H1 (cell line): ENCODE measurements around the gene POTEH.
"Not testable (repeated sequence)": the region's sequence is repeated elsewhere in the genome, so short reads cannot be mapped to it uniquely, and the experiment has no call there.

ENCODE experiments used
- POLR2A ChIP-seq, 2 experiments: IDR thresholded peaks; 1 replicate in 1 of 2; 2 replicates in 1 of 2; pipeline ENCODE4 v1.6.1; 2011; ENCODE audit warnings: low read depth in 2 of 2, low read length in 2 of 2, mild to moderate bottlenecking in 2 of 2; ENCODE audit errors: control extremely low read depth in 1 of 2
- POLR2AphosphoS5 ChIP-seq: IDR thresholded peaks from 2 replicates; pipeline ENCODE4 v1.6.1; 2011; ENCODE audit warnings: low read depth, low read length
- RFX5 ChIP-seq: IDR thresholded peaks from 2 replicates; pipeline ENCODE4 v1.6.1; 2011; ENCODE audit warnings: low read depth, low read length, improper control_type of control experiment, borderline replicate concordance
- RNF2 ChIP-seq: fragments of 200-900, 300-1000 bp; sonication (generic); IDR thresholded peaks from 2 replicates; pipeline ENCODE4 v1.7.1; 2016; ENCODE audit warnings: borderline replicate concordance, low read depth, mild to moderate bottlenecking, antibody characterized with exemption, low read length; ENCODE audit not compliant: poor library complexity, severe bottlenecking; ENCODE audit errors: missing control alignments
- TF ChIP-seq, protein P1 (sequence below): IDR thresholded peaks from 2 replicates; pipeline ENCODE4 v1.6.1; 2011; ENCODE audit warnings: low read depth, mild to moderate bottlenecking, low read length; ENCODE audit not compliant: insufficient read depth
- TF ChIP-seq, protein P2 (sequence below), 3 experiments: IDR thresholded peaks; 1 replicate in 2 of 3; 2 replicates in 1 of 3; pipeline versions ENCODE4 v1.5.1 to v1.6.1; 2011; ENCODE audit warnings: low read length in 3 of 3, mild to moderate bottlenecking in 3 of 3, inconsistent platforms in 2 of 3, low read depth in 1 of 3, moderate library complexity in 1 of 3; ENCODE audit not compliant: insufficient read depth in 1 of 3; ENCODE audit errors: control extremely low read depth in 1 of 3

DNA sequence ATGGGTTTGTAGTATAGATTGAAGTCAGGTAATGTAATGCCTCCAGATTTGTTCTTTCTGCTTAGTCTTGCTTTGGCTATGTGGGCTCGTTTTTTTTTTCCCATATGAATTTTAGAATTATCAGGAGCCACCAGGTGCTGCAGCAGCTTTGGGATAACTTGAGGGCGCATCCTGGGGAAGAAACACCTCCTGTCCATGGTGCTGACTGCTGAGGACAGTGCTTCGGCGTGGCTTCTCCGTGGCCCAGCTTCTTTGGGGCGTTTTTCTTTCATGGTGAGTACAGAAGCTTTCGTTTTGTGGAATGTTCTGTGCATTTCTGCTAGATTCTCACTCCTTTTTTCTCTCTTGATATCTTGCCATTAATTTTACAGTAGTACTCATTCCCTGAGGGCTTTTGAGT lies 37.9 kb upstream of the POTEH start:
- TF ChIP-seq, protein P1, sequence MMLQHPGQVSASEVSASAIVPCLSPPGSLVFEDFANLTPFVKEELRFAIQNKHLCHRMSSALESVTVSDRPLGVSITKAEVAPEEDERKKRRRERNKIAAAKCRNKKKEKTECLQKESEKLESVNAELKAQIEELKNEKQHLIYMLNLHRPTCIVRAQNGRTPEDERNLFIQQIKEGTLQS = not testable (repeated sequence)
- not testable (repeated sequence) for TF ChIP-seq RNF2; RFX5; POLR2AphosphoS5; POLR2A (IDR thresholded peaks at IDR 0.05; ENCODE audit: control extremely low read depth in 1 of 2, low read depth in 2 of 2, low read length in 2 of 2)
- TF ChIP-seq, protein P2, sequence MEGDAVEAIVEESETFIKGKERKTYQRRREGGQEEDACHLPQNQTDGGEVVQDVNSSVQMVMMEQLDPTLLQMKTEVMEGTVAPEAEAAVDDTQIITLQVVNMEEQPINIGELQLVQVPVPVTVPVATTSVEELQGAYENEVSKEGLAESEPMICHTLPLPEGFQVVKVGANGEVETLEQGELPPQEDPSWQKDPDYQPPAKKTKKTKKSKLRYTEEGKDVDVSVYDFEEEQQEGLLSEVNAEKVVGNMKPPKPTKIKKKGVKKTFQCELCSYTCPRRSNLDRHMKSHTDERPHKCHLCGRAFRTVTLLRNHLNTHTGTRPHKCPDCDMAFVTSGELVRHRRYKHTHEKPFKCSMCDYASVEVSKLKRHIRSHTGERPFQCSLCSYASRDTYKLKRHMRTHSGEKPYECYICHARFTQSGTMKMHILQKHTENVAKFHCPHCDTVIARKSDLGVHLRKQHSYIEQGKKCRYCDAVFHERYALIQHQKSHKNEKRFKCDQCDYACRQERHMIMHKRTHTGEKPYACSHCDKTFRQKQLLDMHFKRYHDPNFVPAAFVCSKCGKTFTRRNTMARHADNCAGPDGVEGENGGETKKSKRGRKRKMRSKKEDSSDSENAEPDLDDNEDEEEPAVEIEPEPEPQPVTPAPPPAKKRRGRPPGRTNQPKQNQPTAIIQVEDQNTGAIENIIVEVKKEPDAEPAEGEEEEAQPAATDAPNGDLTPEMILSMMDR (IDR thresholded peaks at IDR 0.05; ENCODE audit: control extremely low read depth in 1 of 3, insufficient read depth in 1 of 3, low read depth in 1 of 3, low read length in 3 of 3) = not testable (repeated sequence)
